NCI-H69 (cell line): ENCODE measurements around the gene AP1G1.
"Not testable (repeated sequence)": the region's sequence is repeated elsewhere in the genome, so short reads cannot be mapped to it uniquely, and the experiment has no call there.

ENCODE experiments used
- DNase-seq: peaks from one replicate; lab custom pipeline; 2025; lab: John Stamatoyannopoulos, UW

The AP1G1 gene

GRCh38 chr16:71808593-71809459 lies at the start of gene AP1G1:
Gene AP1G1, minus strand, starts transcription at chr16:71808834. Its CDS starts 19,355 bp downstream, at chr16:71789479.
- DNase-seq: peak; percentile 96

DNA sequence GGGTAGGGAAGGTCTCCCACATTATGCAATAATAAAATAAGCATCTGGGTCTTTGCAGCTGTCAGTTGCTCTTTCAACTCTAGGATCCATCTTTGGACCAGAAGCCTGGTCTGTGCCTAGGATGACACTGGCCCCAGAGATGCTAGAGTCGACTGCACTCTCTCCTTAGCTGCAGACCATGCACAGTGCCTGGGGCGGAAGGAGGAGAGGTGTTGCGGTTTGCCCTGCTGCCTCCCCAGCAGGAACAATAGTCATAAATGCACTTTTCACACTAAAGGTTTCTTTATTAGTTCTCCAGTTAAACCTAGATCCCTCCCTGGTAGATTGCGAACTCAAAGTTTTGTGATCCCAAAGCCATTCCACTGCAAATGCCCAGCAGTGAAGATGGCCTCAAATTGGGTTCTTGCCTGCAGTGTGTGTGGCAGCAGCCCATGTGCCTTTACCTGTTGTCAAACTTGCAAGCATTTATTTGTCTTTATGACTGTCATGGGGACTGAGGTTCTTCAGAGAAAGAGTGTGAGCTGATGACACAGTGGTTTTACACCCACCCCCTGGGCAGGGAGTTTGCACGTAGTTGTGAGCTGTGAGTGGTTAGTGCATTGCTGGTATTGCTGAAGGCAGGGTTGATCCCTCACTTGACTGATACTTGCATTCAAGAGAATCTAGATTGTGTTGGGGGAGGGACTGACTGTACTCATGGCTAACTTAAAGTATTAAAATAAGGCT lies 47.5 kb upstream of the AP1G1 start:
- no peak for DNase-seq

DNA sequence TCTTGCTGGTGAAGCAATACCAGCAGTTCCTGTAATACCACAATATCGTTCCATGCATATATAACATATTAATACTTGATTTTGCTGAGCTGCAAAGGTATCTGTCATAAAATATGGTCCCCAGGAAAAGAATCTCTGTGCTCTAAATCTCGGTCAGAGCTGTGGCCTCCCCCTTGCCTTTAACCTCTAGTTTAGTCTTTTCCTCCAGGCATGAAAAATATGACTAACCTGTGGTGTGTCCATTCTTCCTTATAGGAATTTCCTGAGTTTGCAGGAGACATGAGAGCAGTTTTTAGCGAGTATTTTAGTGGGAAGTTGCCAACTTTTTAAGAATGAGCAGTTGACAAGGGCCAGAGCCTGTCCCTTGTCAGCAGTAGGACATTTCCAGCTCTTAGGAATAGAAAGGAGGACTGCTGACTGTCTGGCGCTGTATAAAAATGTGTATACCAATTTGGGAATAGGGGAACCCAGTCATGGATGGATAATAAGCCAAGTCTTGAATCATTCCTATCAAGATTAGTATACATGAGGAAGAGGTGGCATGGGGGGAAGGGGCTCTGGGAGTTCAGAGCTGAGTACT lies 45.8 kb upstream of the AP1G1 start:
- DNase-seq: no peak

DNA sequence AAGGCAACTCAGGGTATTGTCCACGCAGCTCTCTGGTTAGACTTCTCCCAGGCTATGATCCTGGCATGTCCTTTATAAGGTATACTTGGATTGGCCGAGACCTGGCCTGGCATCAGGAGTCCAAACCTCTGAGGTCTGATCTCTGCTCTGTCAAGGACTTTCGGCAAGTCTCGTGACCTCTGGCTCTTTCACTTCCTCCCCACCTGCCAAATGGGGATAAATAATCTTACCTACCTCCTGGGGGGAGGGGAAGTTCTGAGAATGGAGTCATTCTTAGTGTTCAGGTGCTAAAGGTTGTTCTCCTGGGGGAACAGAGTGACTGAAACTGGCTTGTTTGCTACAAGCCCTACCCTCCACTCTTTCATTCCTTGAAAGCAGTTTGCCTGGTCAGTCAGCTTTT lies 44.8 kb upstream of the AP1G1 start:
- no peak for DNase-seq

DNA sequence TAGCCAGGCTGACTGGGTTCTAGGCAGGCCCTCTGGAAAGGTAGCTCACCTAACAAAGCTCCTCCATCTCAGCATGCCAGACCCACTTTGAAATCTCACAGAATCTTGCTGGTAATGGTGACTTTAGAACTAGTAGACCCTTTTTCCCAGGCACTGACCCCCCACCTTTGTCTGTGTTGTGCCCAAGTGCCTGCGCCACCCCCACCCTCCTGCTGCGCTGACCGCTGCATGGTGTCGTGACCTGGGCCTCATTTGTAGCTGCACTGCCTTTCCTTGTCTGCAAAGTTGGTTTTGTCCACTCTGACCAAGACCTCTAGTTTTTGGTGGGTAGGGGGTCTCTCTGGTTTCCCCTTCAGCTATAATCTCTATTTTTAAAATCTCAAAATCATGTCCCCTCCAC lies 43.9 kb upstream of the AP1G1 start:
- DNase-seq: no peak

DNA sequence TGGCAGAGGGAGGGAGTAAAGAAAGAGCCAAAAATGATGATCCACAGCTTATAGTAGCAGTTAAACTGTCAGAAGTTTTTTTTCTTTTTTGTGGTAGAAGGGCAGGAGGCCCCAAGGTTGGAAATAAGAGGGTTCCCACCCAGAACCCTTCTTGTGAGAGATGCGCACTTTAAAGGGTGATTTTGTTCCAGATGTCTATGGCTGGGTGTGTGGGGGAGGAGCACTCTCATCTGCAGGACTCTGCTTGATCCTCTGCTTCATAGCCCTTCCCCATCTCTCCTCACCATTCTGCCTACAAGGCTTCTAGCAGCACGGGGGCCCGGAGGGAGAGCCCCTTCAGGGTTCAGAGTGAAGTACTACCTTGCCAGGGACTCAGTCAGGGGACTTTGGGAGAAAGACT lies 43.5 kb upstream of the AP1G1 start:
- DNase-seq: no peak

DNA sequence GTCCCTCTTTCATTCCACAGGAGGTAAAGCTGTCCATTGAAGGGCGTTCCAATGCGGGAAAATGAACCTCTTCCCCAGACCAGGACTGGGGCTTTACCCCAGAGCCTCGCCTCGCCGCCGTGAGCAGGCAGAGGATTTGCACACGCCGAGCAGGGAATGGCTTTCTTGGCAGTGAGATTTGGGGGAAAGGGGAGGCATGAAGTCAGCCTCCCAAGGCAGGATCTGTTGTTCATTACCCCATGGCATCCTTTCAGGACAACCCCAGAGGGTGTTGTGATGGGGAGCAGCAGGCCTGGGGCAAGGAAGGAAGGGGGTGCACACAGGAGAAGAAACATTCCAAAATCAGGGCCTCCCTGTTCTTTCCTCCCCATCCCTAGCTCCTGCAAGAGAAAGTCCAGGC lies 43.1 kb upstream of the AP1G1 start:
- no peak for DNase-seq

GRCh38 chr16:71848622-71849021 lies 40.0 kb upstream of the AP1G1 start:
- no peak for DNase-seq

- no peak for DNase-seq
These were observed 38.5 kb upstream of the AP1G1 start for GRCh38 chr16:71847096-71847495.

DNA sequence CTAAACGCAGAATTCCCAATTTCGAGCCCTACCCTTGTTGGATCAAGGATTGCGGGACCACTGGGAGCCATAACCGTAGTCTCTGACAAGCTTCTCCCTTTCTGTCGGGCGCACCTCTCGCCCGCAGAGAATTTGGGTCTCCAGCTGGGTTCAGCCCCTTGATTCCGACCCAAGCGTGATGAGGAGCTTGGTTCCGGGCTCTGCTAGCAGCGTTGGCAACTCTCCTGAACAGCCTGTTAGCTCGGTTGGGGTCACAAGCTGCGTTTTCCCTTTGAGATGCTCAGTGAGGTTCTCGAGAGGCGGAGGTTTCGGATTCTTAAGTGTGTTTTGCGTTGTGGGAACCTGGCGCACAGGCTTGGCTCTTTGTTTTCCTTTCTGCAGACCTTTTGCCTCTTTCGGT lies 37.8 kb upstream of the AP1G1 start:
- peak; percentile 5 for DNase-seq

- peak; percentile 91 for DNase-seq
These were observed 37.2 kb upstream of the AP1G1 start, which contains the start of gene ATXN1L for GRCh38 chr16:71845639-71846430. Gene ATXN1L, plus strand, starts transcription at chr16:71845976. Its CDS starts 3,765 bp downstream, at chr16:71849741.

GRCh38 chr16:71843572-71843971 lies 34.9 kb upstream of the AP1G1 start:
- DNase-seq: no peak

DNA sequence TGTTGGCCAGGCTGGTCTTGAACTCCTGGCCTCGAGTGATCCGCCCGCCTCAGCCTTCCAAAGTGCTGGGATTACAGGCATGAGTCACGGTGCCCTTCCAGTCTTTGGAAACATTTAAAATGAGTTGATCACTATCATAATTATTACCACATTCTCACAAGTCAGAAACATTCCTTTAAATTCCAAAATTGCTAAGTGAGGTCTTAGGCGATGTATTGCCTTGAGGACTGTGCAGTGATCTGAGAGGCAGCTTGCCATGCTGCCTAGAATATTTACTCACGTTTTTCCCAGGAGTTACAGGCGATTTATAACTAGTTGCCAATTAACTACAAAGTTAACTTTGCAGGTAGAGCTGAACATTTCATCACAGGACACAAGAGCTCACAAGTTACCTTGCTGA lies 31.4 kb upstream of the AP1G1 start:
- no peak for DNase-seq

DNA sequence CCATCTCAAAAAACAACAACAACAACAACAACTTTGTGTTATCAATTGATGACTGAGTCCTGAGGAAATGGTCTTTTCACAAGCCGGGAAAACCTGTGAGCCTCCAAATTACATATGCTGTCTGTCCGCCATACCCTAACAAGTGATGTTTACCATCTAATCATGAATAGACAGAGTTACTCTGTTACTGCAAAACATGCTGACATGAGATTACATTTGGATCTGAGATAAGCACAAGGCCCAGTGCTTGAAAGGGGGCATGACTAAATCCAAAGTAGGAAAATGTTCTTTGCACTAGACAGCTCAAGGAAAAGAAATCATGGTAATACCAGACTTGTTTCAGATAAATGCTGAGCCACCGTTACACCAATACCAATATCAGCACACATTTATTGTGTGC lies 28.5 kb upstream of the AP1G1 start:
- no peak for DNase-seq

- DNase-seq: no peak
These were observed 25.7 kb upstream of the AP1G1 start for GRCh38 chr16:71834291-71834690.

- DNase-seq: not testable (repeated sequence)
These were observed 23.5 kb upstream of the AP1G1 start for GRCh38 chr16:71832112-71832511.

GRCh38 chr16:71831698-71832097 lies 23.1 kb upstream of the AP1G1 start:
- not testable (repeated sequence) for DNase-seq

DNA sequence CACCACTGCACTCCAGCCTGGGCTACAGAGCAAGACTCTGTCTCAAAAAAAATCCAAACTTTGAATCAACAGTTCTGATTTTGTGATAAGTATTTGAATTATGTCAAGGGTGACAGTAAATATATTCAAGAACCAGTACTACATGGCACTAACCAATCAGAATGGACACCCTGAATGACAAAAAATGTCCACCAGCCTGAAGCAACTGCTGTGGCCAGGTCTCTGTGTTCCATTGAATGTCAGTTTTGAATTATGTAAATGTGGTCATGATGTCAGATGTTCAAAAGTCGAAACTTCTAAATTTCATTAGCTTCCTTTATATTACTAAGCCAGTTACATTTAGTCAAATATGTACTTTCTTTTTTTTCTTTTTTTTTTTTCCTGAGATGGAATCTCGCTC lies 21.7 kb upstream of the AP1G1 start:
- DNase-seq: no peak

DNA sequence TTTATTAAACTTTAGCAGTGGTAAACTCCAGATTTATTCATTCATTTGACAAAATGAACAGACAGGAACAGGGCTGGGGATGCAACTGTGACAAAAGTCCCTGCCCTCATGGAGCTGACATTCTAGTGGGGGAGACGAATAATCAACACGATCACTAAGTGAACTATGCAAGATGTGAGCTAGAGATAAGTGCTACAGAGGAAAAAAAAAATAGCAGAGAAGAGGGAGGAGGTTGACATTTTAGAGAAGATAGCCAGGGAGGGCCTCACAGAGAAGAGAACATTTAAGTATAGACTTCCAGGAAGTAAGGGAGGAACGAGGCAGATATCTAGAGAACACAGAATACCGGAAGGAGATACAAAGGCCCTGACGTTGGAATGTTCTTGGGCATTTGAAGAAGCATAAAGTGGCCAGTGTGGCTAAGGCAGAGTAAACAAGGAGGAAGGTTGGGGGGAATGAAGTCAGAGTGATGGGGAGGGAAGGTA lies 17.9 kb upstream of the AP1G1 start:
- DNase-seq: no peak

DNA sequence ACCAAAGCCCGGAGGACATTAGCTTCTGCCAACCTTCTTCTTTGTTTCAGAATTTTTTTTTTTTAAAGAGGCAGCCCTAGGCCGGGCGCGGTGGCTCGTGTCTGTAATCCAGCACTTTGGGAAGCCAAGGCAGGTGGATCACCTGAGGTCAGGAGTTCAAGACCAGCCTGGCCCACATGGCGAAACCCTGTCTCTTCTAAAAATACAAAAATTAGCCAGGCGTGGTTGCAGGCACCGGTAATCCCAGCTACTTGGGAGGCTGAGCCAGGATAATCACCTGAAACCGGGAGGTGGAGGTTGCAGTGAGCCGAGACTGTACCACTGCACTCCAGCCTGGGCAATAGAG lies 8.5 kb upstream of the AP1G1 start:
- not testable (repeated sequence) for DNase-seq

- DNase-seq: no peak
These were observed 2.7 kb upstream of the AP1G1 start for GRCh38 chr16:71811261-71811803.

DNA sequence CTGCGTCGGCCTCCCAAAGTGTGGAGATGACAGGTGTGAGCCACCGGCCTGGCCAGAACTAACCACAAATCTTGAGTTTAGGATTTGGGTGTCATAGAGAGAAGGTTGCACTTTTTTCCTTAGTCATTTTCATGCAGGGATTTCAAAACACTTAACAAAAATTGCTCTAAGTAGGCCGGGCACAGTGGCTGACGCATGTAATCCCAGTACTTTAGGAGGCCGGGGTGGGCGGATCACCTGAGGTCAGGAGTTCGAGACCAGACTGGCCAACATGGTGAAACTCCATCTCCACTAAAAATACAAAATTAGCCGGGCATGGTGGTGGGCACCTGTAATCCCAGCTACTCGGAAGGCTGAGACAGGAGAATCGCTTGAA lies 1.5 kb upstream of the AP1G1 start:
- not testable (repeated sequence) for DNase-seq
